ENCODE measurements around the gene TSPAN11.
"Not testable (repeated sequence)": the region's sequence is repeated elsewhere in the genome, so short reads cannot be mapped to it uniquely, and the experiment has no call there.

The TSPAN11 gene

DNA sequence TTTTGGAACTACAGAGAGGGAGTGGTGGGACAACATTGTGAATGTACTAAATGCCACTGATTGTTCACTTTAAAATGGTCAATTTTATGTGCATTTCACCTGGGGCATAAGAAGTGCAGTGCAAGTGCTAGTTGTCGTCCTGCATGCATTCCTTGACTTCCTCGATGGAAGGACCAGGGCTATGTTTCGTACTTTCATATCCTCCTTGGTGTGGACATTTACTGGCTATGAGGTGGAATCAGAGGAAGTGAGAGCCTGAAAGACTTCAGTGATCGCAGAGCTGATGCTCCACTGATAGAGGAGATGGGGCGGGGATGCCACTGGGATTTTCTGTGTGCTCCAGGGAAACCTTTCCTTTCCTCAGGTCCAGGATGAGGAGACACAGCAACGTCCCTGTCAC, 93.0 kb downstream of the TSPAN11 start:
- DNase-seq (ENCODE audit: low read depth): no peak

DNA sequence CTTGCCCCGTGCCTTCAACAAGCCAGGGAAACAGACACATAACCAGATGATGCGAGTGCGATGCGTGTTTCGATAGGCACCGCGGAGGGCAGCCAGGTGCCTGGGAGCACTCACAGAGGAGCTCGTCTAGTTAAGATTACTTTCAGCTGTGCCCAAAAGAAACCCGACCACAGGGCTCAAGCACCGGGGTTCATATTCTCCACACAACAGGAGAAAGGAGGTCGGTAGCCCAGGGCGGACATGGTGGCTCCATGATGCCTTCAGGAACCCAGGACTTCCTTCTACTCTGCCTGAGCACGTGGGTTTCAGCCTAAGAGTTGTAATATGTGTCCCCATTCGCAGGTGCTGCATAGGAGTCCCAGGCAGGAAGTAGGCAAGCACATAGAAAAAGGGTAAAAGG, 93.4 kb downstream of the TSPAN11 start:
- DNase-seq (ENCODE audit: low read depth): no peak

DNA sequence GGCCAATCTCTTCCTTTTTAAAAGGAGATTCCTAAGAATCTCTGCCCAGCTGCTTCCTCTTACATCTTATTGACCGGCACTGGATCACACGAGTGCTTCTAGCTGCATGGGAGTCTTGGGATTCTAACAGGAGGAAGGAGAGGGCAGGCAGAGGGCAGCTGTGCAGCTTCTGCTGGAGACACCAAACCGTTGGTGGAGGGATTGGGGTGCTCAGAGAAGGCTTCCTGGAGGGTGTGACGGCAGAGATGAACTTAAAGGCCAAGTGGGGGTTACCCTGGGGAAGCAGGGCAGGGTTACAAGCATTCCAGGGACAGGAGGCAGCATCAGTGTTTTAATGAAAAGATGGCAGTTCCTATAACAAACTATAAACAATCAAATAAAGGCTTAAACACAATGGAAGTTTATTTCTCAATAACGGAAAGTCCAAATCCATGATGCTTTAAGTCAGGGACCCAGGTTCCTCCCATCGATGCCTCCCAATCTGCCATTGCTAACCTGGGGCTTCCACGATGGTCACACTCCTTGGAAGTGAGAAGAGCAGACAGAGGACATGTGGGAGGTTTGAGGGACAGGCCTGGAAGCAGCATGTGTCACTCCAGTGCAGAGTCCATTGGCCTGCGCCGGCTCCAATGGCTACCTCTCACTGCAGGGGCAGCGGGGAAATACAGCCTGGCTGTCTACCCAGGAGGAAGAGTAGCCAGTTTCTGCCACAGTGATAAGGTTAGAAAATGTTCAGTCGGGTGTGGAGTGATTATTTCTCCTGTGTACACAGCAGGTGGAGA, 94.0 kb downstream of the TSPAN11 start:
- DNase-seq (ENCODE audit: low read depth): no peak

DNA sequence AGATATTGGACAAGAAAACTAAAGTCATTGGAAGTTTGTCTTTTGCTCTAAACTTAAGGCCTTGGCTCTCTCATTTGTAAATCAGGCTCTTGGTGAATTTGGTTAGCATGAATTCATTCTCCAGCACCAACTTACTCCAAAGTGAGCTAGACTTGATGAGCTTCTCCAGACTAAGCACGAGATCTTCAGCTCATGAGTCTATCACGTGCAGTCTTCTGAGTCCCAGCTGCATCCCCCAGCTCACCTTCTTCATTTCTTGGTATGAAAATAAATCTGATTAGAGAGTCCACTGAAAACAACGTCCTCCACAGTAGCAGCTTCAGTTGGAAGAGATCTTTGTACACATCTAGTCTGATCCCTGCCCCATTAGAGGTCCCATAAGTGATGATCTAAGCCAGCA, 94.6 kb downstream of the TSPAN11 start:
- no peak for DNase-seq (ENCODE audit: low read depth)

DNA sequence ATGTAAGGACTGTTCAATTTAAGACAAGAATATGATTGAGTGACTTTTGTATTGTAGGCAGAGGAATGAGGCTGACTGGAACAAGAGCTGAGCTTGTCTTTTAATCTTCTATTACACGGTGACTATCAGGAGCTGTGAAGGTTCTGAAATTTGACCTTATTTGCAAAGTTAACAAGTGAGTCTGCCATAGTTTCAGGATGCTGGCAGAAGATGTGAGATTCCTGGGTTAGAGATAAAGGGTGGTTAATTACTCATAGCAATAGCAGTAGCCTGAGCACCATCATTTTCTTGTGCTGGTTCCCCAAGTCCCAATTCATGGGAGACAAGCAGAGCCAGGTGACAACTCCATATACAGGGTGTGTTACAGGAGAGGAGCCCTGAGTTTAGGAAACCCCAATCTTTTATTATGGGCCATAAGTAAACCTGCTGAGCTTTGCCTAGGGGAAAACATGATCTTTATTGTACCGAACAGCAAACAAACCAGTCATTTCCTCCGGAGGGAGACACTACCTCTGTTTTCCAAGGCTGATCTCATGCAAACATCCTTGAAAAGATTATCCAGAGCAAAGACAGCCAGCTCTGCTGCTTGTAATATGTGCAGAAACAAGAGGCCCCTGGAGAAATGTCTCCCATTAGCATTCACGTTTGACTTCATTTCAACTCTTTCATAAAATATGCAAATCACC, 95.4 kb downstream of the TSPAN11 start:
- DNase-seq (ENCODE audit: low read depth): no peak

DNA sequence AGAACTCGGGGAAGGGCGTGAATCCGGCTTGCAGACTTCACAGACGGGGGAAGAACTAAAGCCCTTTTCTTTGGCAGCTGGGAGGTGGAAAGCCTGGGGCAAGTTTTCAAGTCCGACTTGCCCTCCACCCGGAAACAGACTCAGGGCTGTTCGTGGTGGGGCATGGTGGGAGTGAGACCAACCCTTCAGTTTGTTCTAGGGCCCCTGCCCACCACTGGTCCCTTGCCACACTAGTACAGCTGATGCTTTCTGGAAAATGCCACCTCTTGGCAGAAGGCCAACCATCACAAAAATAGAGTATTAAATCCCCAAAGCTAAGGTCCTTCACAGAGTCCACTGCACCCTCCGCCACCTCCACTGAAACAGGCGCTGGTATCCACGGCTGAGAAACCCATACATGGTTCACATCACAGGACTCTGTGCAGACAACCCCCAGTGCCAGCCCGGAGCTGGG, 96.8 kb downstream of the TSPAN11 start:
- DNase-seq (ENCODE audit: low read depth): no peak

DNA sequence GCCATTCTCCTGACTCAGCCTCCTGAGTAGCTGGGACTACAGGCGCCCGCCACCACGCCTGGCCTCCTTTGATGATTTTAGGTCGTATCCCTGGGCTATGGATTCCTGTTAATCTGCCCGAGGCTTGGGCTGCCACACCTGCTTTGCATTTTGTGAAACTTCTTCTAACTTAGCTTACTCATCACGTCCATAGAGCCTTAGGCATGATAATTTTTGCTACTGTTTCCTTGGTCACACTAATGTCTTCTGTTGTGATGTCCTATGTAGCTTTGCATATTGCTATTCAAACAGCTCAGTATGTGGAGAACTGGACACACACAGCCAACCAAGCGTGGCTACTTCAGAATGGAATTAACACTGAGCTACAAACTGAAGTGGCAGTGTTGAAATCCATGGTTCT, 99.7 kb downstream of the TSPAN11 start:
- no peak for DNase-seq (ENCODE audit: low read depth)

DNA sequence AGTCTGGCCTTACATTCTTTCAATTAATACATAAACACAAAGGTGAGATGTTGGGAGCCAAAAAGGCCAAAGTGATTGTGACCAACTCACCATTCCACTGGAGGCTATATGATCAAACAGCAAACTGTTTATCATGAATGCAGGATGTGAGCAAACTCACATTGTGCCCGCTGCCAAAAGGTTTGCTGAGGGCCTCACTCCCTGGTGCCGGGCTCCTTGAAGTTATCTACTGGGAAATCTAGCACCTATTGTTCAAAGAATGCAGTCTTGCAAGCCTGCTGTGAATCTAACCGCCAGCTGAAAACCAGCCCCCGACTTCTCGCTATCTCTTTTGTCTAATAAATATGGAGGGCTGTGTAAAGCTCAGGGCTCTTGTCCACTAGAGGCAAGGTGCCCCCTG, 100.5 kb downstream of the TSPAN11 start:
- not testable (repeated sequence) for DNase-seq (ENCODE audit: low read depth)

DNA sequence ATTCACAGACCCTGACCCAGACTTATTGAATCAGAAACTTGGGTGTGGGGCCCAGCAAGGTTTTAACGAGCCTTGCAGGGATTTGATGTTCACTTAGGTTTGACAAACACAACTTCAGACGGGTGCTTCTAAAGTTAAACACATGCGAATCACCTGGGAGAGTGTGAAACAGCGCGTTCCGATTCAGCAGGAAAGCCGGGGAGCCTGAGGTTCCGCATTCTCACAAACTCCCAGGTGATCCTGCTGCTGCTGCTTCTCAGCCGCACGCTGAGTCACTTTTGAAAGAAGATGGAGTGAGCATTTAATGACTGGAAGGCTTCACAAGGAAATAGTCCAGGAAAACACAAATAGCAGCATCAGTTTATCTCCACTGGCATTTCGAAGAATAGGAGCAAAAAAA, 102.9 kb downstream of the TSPAN11 start:
- no peak for DNase-seq (ENCODE audit: low read depth)

DNA sequence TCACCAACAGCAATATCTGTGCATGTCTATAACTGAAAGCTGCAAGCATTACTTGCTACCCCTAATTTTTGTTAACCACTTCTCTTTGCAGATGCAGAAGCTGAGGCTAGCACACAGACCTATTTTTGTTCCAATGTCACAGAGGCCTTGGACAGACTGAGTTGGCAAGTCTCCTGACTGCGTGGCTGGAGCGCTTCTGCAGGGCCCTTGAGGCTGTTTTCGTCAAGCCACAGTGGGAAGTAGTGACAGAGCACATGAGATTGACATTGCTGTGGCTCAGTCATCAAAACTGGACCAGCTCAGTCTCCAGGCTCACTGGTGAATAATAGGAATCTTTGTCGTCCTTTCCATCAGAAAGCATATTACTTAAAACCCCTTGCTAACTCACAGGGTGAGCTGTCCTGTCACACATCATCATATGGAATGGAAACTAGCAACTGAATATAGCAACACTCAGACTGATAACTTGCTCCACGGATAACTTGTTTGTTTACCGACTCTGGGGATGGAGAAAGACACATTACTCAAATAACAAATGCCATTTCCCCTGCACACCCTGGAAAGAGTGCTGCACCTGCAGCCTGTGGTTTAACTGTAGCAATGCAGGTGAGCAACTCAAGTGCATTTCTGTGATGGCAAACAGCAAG, 103.5 kb downstream of the TSPAN11 start:
- DNase-seq (ENCODE audit: low read depth): no peak

DNA sequence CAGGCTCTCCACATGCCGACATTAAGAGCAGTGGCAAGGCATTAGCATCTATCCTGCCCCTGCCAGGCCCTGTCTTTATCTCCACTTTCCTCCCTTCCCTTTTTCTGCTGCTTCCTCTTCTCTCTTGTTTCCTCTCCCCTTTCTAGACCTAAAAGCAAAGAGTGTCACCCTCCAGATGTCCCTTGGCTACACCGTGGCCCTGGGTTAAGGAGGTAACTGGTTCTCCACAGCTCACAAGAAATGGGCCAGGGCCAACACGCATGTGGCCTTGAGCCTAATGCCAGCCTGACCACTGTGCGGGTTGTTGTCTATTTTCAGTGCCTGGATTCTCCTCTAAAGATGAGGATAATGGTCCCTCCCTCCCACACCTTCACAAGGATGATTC, 105.4 kb downstream of the TSPAN11 start:
- DNase-seq (ENCODE audit: low read depth): no peak

DNA sequence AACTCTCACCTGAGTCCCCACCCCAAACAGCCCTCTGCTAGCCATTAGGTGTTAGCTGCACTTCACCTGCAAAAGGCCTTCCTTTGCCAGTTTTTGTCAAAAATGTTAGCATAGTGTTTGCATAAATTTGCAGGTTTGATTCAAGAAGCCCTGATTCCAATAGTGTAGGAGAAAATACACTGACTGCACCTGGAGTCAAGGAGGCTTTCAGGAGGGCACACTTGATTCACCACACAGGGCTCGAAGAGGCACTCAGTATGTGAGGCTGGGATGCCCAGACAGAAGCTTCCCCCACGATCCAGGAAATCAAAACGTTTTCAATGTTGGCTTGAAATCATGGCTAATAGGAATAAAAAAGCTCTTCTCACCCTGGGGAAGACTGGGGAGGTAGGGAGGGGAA, 106.6 kb downstream of the TSPAN11 start:
- DNase-seq (ENCODE audit: low read depth): no peak

DNA sequence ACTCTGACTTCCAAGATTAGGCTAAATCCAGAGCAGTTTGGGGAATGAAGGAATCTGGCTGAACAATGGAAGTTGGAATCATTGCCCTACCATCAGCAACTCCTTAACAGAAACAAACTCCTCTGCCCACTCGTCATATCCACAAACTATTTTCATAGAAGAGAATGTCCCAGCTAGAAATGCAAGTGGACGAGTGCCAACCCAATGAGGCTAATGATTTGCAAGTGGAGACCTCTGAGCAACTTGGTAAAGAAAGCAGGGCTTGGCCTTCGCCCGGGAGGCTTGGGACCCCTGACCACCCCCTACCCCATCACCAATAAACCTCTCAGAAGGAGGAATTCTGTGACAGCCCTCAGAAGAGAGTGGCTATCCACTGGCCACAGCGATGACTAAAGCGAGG, 107.1 kb downstream of the TSPAN11 start:
- DNase-seq (ENCODE audit: low read depth): no peak

DNA sequence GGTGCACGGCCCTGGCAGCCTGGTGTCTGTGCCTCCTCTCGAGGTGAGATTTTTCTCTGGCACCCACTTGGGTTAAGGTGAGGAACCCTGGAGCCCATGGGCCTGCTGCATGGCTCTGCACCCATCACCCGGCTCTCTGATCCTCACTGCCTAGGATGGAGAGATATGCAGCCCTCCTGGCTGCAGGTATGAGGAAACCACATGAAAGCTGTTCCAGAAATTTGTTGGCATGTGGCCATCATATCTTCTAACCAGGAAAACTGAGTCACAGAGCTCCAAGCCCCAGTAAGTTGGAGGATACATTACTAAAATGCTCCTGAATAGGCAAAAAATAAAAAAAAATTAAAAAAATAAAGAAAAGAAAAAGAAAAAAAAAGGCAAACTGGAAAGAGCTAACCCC, 107.8 kb downstream of the TSPAN11 start:
- DNase-seq (ENCODE audit: low read depth): no peak

DNA sequence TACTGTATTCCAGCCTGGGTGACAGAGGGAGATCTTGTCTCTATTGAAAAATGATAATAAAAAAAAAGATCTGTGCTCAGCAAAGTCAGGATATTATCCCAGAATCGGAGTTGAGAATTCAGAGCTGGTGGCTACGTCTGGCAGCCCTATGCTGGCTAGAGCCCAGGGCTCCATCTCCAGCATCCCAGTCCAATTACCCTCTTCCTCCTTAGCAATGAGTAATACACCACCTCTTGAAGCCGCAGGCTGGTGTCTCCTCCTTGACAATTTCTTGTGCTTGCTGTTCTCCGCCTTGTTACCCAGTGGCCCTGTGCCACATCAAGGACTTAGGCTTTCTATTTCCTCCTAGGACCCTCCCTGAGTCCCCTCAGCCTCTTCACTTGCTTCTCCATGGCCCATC, 108.7 kb downstream of the TSPAN11 start:
- DNase-seq (ENCODE audit: low read depth): no peak

DNA sequence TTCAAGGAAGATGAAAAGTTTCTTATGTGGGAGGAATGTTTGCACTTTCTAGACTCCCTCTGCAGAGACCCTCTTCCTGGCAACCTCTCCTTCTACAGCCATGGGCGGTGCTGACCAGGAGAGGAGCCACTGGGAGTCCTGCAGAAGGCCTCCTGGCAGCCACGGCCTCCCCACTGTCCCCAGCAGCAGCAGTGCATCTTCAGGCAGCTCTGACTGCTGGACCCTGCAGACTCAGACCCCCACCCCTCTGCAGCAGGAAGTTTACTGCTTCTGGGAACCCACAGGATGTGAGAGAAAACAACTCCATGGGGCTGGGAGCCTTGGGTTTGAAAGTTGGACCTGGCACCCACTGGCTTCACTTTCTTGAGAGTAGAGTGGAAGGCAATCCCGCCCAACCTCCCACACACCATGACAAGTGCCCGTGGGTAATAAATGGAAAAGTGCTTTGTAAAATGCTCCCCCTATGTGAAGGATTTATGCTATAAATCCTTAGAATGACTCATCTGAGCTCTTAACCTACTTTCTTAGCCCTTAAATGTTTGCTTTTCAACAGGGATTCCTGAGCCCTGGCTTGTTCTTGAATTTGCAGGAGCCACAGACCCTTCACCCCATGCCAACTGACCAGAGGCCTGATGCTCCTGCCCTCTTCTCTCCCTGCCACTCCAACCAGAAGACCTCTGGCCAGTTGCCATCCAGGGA, 109.6 kb downstream of the TSPAN11 start:
- no peak for DNase-seq (ENCODE audit: low read depth)

DNA sequence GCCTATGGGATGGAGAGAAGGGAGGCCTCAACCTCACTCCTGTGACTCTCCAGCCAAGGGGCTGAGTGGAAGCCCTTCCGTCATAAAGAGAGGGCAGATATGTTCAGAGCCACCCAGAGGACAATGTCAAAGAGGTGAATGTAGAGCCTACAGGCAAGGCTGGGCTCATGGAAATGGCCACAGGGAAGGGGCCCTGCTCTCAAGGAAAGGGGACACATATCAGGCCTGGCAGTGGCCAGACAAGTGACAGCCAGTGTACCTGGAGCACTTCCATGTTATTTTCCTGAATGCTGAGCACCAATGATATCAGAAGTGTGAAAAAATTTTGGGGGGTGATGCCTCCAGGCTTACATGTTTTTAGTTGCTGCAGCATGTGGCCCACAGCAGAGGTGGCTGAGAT, 110.5 kb downstream of the TSPAN11 start:
- no peak for DNase-seq (ENCODE audit: low read depth)

DNA sequence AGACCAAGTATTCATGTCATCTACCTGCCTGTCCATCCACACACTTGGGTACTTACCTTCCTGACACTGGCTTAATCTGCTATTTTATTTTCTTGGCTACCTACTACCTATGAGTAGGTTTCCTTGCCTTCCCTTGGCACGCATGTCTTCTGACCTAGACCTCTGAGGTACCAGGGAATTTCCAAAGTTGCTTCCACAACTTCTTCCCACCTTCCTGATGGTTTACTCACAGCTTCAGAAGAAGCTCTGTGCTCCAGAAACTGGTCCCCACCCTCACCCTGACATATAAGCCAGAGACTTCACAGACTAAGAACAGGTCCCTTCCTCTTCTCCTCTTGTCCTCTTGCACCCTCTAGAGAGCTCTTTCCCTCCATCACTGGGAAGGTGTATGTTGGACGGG, 111.4 kb downstream of the TSPAN11 start:
- no peak for DNase-seq (ENCODE audit: low read depth)

DNA sequence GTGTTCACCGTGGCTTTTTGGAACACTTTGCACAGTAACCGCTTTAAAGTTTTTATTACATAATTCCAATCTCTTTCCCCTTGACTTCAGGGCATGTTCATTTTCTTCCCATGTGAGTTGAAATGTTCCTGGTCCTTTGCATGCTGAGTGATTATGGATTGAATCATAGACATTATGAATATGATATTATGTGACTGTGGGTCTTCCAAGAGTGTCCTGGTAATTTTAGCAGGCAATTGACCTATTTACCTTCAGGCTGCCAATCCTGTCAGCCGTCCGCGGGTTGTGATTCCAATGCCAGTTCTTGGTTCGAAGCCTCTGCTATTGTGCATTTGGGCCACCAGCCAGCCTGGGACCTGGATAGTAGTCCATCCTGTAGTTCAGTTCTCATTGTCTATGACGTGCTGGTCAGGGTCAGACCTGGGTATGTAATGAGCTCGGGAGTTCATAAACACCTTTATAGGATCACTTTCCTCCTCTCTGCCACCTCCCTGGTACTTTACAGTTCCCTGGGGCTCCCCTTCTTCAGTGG, 114.6 kb downstream of the TSPAN11 start:
- no peak for DNase-seq (ENCODE audit: low read depth)
